Sciatic nerve (tissue), 2 donors: ENCODE data around the gene HCN3. TPM values are rescaled to one million over a fixed set of nuclear protein-coding genes. Genes with fewer than 3 reads are reported as not detected.
"Not testable (repeated sequence)": the region's sequence is repeated elsewhere in the genome, so short reads cannot be mapped to it uniquely, and the experiment has no call there.

Source experiments
- ATAC-seq: fragments of 200-7000 bp; cut with Tn5 transposase; one replicate; pipeline ENCODE4 v1.9.1; 2020; ENCODE audit warnings: mild to moderate bottlenecking, moderate library complexity
- DNase-seq: peaks from one replicate; pipeline ENCODE4 v3.0.0-alpha.2; 2020; ENCODE audit warnings: low spot score
- intact Hi-C: fragments of 100-400 bp; cut with DNase I; formaldehyde crosslinking; loops from one replicate; pipeline ENCODE4 v1.14.2; 2022
- total RNA-seq: library from RNA; stranded (reverse); fragmentation: NEBNext Ultra II Directional; extraction: Animal tissue kit (Norgen Biotek cat#: 25700); gene quantifications from one replicate; pipeline ENCODE4 v1.2.1, GENCODE V29; 2021
- donor health status: DM: no; HTN: no; CAD: no.
- donor health status: DM: no; HTN: no; CAD: no.

HCN3 gene
- total RNA-seq, 1 donor from 2014 or later = 8.0 TPM

GRCh38 chr1:155324037-155324716 lies 46.9 kb downstream of the HCN3 start:
- ATAC-seq (peak; percentile 90), DNase-seq (peak; percentile 98)
- intact Hi-C loops = loop anchor here (5.0 kb wide), 1 partner anchor 52 kb away; the partner anchor contains the start of gene CLK2

DNA sequence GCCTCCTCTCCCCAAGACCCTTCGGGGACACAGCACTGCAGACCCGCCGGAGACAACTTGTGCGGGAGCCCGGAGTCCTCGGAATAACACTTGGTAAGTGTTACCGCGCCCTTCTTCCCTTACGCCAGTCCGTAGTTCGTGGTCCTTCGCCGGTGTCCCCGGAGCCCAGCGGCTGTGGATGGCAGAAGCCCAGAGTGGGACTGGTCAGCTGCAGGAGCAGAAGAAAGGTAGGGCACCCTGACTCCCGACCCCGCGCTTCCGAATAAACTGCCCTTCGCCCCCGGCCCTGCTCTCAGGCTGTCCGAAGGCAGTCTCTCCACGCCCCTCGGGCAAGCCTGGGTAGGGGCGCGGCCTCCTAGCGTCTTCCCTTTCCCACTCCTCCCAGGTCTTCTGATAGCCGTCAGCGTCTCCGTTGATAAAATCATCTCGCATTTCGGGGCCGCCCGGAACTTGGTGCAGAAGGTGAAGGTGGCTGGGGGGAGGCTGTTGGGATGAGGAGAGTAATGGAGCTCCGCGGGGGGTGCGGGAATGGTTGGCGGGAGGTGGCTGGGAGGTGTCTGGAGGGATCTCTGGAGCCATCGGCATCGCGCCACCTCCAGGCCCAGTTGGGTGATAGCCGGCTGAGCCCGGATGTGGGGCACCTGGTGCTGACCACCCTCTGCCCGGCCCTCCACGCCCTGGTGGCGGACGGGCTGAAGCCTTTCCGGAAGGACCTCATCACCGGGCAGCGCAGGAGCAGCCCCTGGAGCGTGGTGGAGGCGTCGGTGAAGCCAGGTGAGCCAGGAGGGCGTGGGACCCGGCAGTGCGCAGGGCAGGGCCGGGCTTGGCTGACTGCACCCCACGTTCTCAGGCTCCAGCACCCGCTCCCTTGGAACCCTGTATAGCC lies 47.7 kb downstream of the HCN3 start:
- peak; percentile 79 for DNase-seq
- ATAC-seq = no peak
- intact Hi-C loops = loop anchor here (5.0 kb wide), 1 partner anchor 53 kb away; the partner anchor contains the start of gene CLK2

- ATAC-seq = no peak
- intact Hi-C loops = no loop called here
- DNase-seq = no peak
Observed at GRCh38 chr1:155325603-155325893, 48.3 kb downstream of the HCN3 start.

- ATAC-seq (no peak), DNase-seq (no peak)
- intact Hi-C loops = no loop called here
Observed at GRCh38 chr1:155326020-155326526, 48.8 kb downstream of the HCN3 start.

- ATAC-seq (no peak), DNase-seq (no peak)
- intact Hi-C loops = loop anchor here (1.0 kb wide), 1 partner anchor 39 kb away; no protein-coding TSS in a partner anchor
Observed at GRCh38 chr1:155326631-155327037, 49.4 kb downstream of the HCN3 start.

DNA sequence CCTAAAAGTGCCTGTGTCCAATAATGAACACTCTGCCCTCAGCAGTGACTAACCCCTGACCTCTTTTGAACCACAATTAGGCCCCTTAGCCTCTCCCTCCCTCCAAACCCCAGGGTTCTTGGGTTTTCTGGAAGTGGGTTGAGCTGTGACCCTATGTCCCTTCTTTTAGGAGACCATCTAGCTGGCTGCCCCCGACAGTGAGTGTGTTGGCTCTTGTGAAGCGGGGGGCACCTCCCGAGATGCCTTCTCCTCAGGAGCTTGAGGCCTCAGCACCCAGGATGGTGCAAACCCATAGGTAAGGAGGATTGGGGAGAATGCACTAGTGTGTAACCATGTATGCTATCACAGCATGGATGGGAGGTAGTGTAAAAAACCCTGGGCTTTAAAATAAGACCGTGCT lies 50.7 kb downstream of the HCN3 start:
- intact Hi-C loops = loop anchor here (1.0 kb wide), 1 partner anchor 37 kb away; no protein-coding TSS in a partner anchor
- no peak for ATAC-seq
- DNase-seq = no peak

DNA sequence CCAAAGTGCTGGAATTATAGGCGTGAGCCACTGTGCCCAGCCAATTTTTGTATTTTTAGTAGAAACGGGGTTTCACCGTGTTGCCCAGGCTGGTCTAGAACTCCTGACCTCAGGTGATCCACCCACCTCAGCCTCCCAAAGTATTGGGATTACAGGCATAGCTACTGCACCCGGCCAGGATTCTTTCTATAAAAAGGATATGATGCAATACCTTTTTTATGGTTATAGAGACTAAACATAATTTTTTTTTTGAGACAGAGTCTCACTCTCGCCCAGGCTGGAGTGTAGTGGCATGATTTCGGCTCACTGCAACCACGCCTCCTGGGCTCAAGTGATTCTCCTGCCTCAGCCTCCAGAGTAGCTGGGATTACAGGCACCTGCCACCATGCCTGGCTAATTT lies 51.6 kb downstream of the HCN3 start:
- DNase-seq, intact Hi-C loops, ATAC-seq: not testable (repeated sequence)

- DNase-seq = no peak
- ATAC-seq = no peak
- intact Hi-C loops = no loop called here
Observed at GRCh38 chr1:155329980-155330598, 52.8 kb downstream of the HCN3 start.

DNA sequence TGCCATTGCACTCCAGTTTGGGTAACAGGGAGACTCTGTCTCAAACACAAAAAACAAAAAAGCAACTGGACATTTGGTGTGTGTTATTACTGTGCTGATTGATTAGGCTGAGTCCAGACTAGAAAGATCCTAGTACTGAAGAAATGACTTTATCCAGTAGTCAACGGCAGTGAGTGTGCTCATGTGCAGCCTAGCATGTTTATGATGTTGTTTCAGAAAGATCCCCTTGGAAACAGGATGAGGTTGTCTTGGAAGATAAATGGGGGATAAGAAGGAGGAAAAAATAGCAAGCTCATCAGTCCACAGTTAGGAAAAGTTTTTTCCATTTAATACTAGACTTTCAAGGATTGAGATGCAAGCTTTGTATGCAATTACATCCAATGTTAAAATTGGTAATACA lies 57.7 kb downstream of the HCN3 start:
- ATAC-seq (no peak), DNase-seq (no peak)
- intact Hi-C loops = no loop called here

Other genes starting within 250 kb of the HCN3 start
- gene DCST2, start 243.7 kb upstream of the HCN3 start, total RNA-seq = 5.5 TPM
- 0.31 TPM for gene DCST1, start 243.6 kb upstream of the HCN3 start, total RNA-seq
- gene ADAM15, start 226.1 kb upstream of the HCN3 start, total RNA-seq = 147 TPM
- gene EFNA4, start 213.7 kb upstream of the HCN3 start, total RNA-seq = 3.1 TPM
- 2.4 TPM for gene EFNA3, start 198.6 kb upstream of the HCN3 start, total RNA-seq
- 49.0 TPM for gene EFNA1, start 149.6 kb upstream of the HCN3 start, total RNA-seq
- 20.8 TPM for gene SLC50A1, start 141.6 kb upstream of the HCN3 start, total RNA-seq
- 75.3 TPM for gene DPM3, start 136.9 kb upstream of the HCN3 start, total RNA-seq
- 162 TPM for gene KRTCAP2, start 104.2 kb upstream of the HCN3 start, total RNA-seq
- gene TRIM46, start 103.6 kb upstream of the HCN3 start, total RNA-seq = 4.8 TPM
- gene THBS3, start 69.6 kb upstream of the HCN3 start, total RNA-seq = 58.8 TPM
- gene MTX1, start 68.8 kb upstream of the HCN3 start, total RNA-seq = 20.0 TPM
- gene ENTREP3, start 22.0 kb upstream of the HCN3 start, total RNA-seq = 28.4 TPM
- 44.0 TPM for gene SCAMP3, start 15.1 kb upstream of the HCN3 start, total RNA-seq
- 57.8 TPM for gene CLK2, start 4.0 kb upstream of the HCN3 start, total RNA-seq
- not detected for gene PKLR, start 24.0 kb downstream of the HCN3 start, total RNA-seq
- gene FDPS, start 31.4 kb downstream of the HCN3 start, total RNA-seq = 160 TPM
- gene RUSC1, start 43.4 kb downstream of the HCN3 start, total RNA-seq = 43.3 TPM